HUDEP-2 (cell line): ENCODE data around the gene GTF3C1.
A peak's percentile ranks its signal among the peaks of the same experiment; 100 is the strongest.

ENCODE experiments used
- DNase-seq, 76 experiments: peaks; one replicate each; lab custom pipeline; 2025; ENCODE audit not compliant: unreplicated experiment in 76 of 76; lab: John Stamatoyannopoulos, UW

The GTF3C1 gene

GRCh38 chr16:27526180-27526579 is 23.5 kb downstream of the GTF3C1 start:
- peak in 33 of 76 experiments; percentile 1 to 40 (median 12) for DNase-seq

GRCh38 chr16:27522173-27522707 is 27.5 kb downstream of the GTF3C1 start:
- DNase-seq, result no peak

- no peak for DNase-seq
Observed at GRCh38 chr16:27520982-27521673, 28.6 kb downstream of the GTF3C1 start.

GRCh38 chr16:27518226-27518625 is 31.5 kb downstream of the GTF3C1 start:
- no peak for DNase-seq

GRCh38 chr16:27517664-27518063 is 32.0 kb downstream of the GTF3C1 start:
- DNase-seq, result no peak

GRCh38 chr16:27516365-27516764 is 33.3 kb downstream of the GTF3C1 start:
- no peak for DNase-seq

- peak in 26 of 76 experiments; percentile 0 to 38 (median 6) for DNase-seq
Observed at GRCh38 chr16:27515874-27516353, 33.8 kb downstream of the GTF3C1 start.

GRCh38 chr16:27514806-27515205 is 34.9 kb downstream of the GTF3C1 start:
- no peak for DNase-seq

GRCh38 chr16:27511657-27512448 is 37.9 kb downstream of the GTF3C1 start:
- no peak for DNase-seq

- no peak for DNase-seq
Observed at GRCh38 chr16:27508476-27508875, 41.2 kb downstream of the GTF3C1 start.

- DNase-seq, result no peak
Observed at GRCh38 chr16:27506771-27507170, 42.9 kb downstream of the GTF3C1 start.

- DNase-seq, result no peak
Observed at GRCh38 chr16:27505297-27506236, 44.1 kb downstream of the GTF3C1 start.

- no peak for DNase-seq
Observed at GRCh38 chr16:27503662-27504061, 46.1 kb downstream of the GTF3C1 start.

- DNase-seq, result no peak
Observed at GRCh38 chr16:27500801-27501200, 48.9 kb downstream of the GTF3C1 start.

GRCh38 chr16:27499659-27500055 is 50.1 kb downstream of the GTF3C1 start:
- no peak for DNase-seq

- no peak for DNase-seq
Observed at GRCh38 chr16:27498916-27499658, 50.6 kb downstream of the GTF3C1 start.

GRCh38 chr16:27498031-27498825 is 51.5 kb downstream of the GTF3C1 start:
- no peak for DNase-seq

GRCh38 chr16:27495191-27495590 is 54.5 kb downstream of the GTF3C1 start:
- DNase-seq, result no peak

- no peak for DNase-seq
Observed at GRCh38 chr16:27492588-27492979, 57.1 kb downstream of the GTF3C1 start.
